AG10803 (cell line): ENCODE measurements around the gene CDK2.

Source experiments
- DNase-seq: peaks from one replicate; pipeline ENCODE4 v3.0.0; 2010; ENCODE audit warnings: low read depth
- H3K4me3 ChIP-seq: 2 replicates; pipeline ENCODE4 v1.5.1; 2011; ENCODE audit warnings: mild to moderate bottlenecking, low read length, control low read depth
- TF ChIP-seq, protein P1 (sequence below): conservative IDR thresholded peaks from 2 replicates; pipeline ENCODE4 v1.5.1; 2011; ENCODE audit warnings: mild to moderate bottlenecking, low read length, control low read depth, inconsistent platforms

CDK2 gene

DNA sequence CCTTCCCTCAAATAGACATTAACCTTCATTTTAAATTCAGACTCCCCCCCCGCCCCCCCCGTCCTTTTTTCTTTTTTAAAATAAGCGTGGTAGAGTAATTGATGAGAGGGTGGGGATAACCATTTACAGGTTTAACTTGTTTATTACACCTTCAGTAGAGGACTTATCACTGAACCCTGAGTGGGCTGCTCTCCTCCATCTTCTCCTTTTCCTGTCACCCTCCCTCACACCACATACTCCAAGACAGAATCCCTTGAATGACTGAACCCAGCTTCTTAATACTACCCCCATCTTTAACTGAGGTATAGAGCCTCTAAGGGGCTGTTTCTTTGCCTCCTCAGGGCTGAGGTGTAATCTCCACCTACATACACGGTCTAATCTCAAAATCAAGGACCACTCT lies 50.6 kb downstream of the CDK2 start:
- no peak for DNase-seq
- TF ChIP-seq, protein P1, sequence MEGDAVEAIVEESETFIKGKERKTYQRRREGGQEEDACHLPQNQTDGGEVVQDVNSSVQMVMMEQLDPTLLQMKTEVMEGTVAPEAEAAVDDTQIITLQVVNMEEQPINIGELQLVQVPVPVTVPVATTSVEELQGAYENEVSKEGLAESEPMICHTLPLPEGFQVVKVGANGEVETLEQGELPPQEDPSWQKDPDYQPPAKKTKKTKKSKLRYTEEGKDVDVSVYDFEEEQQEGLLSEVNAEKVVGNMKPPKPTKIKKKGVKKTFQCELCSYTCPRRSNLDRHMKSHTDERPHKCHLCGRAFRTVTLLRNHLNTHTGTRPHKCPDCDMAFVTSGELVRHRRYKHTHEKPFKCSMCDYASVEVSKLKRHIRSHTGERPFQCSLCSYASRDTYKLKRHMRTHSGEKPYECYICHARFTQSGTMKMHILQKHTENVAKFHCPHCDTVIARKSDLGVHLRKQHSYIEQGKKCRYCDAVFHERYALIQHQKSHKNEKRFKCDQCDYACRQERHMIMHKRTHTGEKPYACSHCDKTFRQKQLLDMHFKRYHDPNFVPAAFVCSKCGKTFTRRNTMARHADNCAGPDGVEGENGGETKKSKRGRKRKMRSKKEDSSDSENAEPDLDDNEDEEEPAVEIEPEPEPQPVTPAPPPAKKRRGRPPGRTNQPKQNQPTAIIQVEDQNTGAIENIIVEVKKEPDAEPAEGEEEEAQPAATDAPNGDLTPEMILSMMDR: no peak
- no peak overlapping the region for H3K4me3 ChIP-seq

DNA sequence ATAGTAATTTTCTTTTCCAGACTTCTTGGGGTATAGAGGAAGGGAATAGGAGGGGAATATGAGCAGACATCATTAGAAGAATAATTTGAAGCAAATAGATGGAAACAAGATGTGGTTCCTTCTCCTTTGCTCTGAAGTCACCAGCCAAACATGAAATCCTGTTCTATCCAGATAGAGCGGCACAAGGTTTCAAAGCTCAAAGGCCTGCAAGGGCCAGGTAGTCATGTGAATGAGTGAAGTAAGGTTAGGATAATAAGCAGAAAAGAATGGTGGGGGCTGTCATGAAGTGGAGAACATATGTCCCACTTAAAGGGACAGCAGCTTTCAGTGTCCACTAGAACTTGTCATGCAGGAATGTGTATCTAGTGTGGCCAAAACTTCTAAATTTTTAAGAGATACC lies 51.7 kb downstream of the CDK2 start:
- DNase-seq: no peak
- TF ChIP-seq, protein P1: no peak

DNA sequence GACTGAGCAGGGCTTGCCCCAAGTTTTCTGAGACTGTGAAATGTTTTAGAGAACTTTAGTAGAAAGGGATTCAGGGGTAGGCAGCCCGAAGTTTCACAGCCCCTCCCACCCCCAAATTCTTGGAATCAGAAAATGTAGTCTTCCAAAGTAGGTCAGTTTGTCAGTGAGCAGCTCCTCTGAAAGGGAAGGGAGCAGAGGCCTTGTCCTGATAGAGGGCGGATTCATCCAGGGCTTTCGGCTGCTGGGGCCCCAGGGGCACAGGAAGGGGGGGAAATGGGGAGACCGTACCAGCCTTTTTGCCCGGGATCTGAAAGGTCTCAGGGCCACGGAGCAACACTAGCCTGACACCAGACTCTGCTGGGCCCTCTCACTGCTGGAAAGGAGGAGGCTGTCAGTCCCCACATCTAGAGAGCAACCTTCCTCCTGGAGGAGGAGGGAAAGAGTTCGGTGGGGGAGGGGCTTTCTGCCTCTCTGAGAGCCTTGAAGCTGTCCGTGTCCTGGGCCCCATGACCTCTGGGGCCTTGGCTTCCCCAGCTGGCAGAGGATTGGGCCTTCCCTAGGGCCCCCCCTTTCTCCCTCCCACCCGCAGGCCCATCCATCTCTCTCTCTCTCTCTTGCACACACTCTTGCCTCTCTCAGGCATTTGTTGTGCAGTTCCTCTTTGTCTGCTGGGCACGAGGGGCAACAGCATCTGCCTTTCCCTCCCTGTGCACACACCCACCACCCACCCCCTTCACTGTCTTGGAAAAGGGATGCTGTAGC lies 54.0 kb downstream of the CDK2 start, which contains the start of gene IKZF4:
TSS of gene IKZF4 (plus strand) at position 621 of the 762 bp plus-strand sequence. CDS start 451 bp downstream, outside the sequence.
- no peak within 1 kb of the TSS for H3K4me3 ChIP-seq
- DNase-seq: peak; percentile 15
- TF ChIP-seq, protein P1: no peak

More for the DNA sequence above, 51.7 kb downstream of the CDK2 start:
- no peak overlapping the region for H3K4me3 ChIP-seq

DNA sequence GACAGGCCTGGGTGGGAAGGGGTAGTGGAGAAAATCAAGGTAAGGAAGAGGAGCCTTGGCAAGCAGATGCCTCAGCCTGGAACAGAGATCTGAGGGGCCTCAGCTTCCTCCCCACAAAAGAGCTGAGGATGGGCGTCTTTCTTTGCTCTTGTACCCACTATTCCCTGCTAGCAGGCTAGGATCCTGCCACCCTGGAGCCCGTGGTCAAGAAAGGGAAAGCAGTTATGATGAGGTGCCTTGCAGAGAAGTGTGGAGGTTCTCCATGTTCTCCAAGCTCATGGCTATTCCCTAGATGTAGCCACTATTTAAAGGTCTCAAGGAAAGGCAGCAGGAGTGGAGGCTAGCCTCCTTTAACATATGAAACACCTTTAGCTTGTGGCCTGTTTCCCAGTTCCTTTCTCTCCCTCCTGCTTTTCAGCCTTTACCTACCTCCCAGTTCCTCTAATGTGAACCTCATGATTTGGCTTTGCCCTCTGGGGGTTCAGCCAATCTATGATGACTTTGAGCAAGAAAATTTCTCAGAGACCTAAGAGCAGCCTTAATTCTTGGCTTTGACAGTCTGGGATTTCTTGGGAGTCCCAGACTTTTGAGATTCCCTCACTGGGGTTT lies 55.4 kb downstream of the CDK2 start:
- TF ChIP-seq, protein P1: no peak
- no peak for DNase-seq
- H3K4me3 ChIP-seq: no peak overlapping the region
